Activated CD4-positive, alpha-beta T cell treated with anti-CD3 and anti-CD28 coated beads, Interleukin-2, amount 50 U/mL, for 48 hours (primary cell): ENCODE measurements around the gene RAP1GAP2.
A peak's percentile ranks its signal among the peaks of the same experiment; 100 is the strongest.

ENCODE experiments used
- DNase-seq, 2 experiments: peaks; one replicate each; pipeline ENCODE4 v3.0.0-alpha.2; 2020

Gene RAP1GAP2

DNA sequence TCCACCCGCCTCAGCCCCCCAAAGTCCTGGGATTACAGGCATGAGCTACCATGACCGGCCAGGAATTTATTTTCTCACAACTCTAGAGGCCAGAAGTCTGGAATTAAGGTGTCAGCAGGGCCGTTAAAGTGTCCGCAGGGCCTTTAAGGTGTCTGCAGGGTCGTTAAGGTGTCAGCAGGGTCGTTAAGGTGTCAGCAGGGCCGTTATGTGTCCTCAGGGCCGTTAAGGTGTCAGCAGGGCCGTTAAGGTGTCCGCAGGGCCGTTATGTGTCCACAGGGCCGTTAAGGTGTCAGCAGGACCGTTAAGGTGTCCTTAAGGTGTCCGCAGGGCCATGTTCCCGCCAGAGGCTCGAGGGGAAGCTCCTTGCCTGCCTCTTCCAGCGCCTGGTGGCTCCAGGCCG is 125.2 kb downstream of the RAP1GAP2 start:
- no peak for DNase-seq

GRCh38 chr17:2924211-2924610 is 128.0 kb downstream of the RAP1GAP2 start:
- no peak for DNase-seq

DNA sequence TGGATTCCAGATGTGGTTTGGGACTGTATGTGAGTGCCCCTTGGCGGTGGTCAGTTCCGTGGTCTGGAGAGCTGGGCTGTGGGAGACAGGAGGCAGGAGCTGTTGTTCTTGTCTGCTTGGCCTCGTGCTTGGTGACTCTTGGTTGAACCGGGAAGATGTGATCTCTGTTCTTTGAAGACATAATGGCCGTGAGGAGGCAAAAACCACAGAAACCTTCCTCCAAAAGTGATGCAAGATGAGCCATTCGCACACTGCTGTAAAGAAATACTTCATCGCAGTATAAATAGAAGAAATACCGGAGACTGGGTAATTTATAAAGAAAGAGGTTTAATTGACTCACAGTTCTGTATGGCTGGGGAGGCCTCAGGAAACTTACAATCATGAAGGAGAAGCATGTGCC is 128.8 kb downstream of the RAP1GAP2 start:
- no peak for DNase-seq

- no peak for DNase-seq
Measured at GRCh38 chr17:2926019-2926650, 129.9 kb downstream of the RAP1GAP2 start.

GRCh38 chr17:2928294-2928890 is 132.2 kb downstream of the RAP1GAP2 start:
- DNase-seq, result no peak

- DNase-seq, result peak; percentile 43 to 51
Measured at GRCh38 chr17:2929881-2930533, 133.8 kb downstream of the RAP1GAP2 start.

DNA sequence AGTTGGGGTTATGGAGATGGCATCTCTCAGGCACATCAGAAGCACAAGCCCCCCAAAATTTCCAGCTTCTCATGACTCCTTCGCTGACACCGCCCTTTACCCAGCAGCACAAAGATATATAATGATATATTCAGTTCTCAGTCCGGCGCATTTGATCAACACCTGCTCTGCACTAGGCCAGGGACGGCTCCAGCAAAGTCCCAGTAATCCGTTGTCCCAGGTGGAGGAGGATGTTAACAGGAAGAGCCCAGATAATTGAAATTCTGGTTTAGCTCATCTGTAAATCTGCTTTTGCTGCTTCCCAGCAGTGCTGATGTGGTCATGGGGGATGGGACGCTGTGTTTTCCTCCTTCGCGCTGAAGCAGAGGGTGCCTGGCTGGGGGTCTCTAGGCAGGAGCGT is 135.6 kb downstream of the RAP1GAP2 start:
- no peak for DNase-seq

- DNase-seq, result no peak
Measured at GRCh38 chr17:2932946-2933345, 136.7 kb downstream of the RAP1GAP2 start.

DNA sequence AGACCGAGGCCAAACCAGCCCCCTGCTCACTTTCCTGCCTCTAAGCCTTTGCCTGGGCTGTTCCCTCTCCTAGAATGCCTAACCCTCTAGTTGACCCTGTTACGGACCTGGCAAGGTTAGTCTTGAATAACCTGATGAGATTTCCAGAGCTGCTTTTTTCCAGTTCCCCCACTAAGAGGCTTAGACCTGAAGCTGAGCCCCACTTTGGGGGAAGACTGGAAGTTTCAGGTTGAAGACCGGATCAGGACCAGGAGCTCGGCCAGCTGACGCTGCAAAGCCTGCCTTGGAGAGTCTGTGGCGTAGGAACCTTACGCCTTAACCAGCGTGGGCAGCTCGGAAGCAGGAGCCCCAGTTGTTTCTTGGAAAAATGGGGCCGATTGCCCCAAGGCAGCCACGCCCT is 137.4 kb downstream of the RAP1GAP2 start:
- no peak for DNase-seq

- DNase-seq, result no peak
Measured at GRCh38 chr17:2935632-2936031, 139.4 kb downstream of the RAP1GAP2 start.

DNA sequence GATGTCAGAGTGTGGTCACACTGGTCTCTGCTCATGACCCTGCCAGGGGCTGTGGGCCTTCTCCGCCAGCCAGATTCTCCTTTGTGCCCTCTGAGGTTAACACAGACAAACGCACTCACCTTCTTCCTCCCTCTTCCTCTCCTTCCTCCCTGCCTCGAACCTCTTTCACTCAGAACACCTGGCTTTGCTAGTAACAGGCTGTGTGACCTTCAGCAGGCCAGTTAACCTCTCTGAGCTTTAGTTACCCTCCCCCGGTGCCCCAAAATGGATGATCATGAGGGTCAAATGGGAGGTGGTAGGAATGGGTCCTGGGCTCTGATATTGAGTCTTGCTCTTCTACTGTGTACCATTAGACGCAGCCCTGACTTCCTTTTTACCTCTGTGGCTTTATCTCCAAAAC is 140.1 kb downstream of the RAP1GAP2 start:
- no peak for DNase-seq

DNA sequence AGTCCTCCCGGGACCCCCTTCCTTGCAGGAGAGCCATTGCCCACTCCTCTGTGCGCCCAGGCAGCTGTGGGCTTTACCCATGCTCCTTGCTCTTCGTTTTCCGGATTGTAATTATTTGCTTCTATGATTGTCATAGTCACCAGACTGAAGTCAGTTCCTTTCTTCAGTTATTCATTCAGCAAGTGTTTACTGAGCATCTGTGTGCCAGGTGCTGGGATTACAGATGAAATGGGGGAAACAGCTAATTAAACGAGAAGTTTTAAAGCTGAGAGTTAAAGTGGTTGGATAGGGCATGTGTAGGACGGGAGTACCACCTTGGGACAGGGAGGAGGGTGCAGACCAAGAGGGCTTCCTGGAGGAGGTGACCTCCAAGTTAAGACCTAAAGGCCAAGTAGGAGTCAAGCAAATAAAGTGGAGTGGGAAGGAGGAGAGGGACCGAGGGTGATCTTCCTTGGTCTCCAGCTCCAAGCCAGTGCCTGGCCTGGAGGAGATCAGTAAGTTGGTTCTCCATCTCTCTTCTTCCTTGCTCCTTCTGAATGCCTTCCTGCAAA is 140.6 kb downstream of the RAP1GAP2 start:
- DNase-seq, result no peak

DNA sequence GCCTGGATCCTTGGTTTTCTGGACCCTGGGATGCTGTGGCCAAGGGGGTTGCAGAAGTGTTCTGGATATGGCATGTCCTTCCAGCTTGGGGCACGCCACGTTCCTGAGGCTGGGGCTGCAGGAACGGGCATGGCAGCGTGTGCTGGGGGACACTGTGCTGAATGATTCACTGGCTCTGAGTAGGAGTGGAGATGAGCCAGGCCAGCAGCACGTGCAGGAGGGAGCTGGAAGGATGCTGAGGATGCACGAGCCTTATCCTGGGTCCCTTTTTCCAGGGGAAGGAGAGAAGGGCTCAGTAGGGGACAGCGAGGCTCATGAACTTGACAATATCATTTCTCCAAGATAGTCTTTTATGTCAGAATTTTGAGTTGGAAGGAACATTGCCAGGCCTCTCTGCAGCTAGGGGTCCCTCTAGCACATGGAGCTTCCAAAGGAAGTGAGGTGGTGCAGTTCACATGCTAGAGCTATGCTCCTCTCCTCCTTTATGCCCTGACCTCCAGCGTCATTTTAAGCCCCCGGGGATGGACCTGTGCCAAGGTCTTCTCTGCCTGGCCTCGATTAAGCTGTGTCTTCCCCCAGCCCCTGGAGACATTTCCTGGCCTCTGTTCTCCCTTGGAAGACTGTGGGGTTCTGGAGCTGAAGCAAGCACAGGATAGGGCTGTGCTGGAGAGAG is 141.2 kb downstream of the RAP1GAP2 start:
- no peak for DNase-seq

- DNase-seq, result no peak
Measured at GRCh38 chr17:2939714-2940351, 143.6 kb downstream of the RAP1GAP2 start.

DNA sequence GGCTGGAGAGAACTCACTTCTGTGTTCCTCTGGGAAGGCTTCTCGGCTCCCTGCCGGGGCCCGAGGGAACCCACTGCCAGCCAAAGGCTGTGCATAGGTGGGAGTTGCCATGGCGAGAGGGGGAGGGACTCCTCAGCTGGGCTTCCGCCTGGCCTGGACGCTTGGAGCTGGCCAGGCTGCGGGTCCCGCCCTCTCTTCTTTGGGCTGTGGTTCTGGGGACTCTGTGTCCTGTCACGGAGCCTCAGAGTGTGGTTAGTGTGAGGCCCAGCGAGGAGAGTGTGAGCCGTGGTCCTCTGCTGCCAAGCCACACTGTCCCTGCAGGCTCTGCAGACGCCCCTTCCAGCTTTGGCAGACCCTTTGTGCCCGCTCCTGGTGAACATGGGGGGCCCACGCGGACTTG is 144.1 kb downstream of the RAP1GAP2 start:
- no peak for DNase-seq

GRCh38 chr17:2943981-2944380 is 147.7 kb downstream of the RAP1GAP2 start:
- DNase-seq, result no peak

DNA sequence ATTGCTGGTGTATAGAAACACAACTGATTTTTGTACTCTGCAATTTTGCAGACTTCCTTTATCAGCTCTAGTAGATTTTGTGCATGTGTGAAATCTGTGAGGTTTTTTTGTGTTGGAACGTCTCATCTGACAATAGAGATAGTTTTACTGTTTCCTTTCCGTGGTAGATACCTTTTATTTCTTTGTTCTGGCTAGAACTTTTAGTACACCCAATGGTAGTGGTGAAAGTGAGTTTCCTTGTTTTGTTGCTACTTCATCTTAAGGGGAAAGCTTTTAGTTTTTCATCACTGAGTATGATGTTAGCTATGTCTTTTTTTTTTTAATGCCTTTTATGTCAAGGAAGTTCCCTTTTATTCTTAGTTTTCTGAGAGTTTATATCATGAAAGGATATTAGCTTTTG is 149.1 kb downstream of the RAP1GAP2 start:
- DNase-seq, result no peak

GRCh38 chr17:2946144-2946543 is 149.9 kb downstream of the RAP1GAP2 start:
- DNase-seq, result no peak

DNA sequence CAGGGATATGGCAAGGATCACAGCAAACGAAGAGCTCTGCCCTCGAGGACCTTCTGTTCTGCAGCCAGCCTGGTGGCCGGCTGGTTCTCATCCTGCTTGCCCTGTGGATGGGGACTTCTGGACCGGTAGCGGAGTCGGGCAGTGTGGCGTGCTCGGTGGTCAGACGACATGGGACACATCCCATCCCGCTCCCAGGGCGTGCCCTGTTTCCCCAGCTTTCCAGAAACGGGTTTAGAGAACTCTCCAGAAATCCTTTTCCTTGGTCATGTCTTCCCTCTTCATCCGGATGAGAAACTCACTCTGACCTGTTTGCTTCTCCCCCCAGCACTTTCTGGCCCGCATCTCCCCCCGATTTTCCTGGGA is 151.3 kb downstream of the RAP1GAP2 start:
- no peak for DNase-seq

DNA sequence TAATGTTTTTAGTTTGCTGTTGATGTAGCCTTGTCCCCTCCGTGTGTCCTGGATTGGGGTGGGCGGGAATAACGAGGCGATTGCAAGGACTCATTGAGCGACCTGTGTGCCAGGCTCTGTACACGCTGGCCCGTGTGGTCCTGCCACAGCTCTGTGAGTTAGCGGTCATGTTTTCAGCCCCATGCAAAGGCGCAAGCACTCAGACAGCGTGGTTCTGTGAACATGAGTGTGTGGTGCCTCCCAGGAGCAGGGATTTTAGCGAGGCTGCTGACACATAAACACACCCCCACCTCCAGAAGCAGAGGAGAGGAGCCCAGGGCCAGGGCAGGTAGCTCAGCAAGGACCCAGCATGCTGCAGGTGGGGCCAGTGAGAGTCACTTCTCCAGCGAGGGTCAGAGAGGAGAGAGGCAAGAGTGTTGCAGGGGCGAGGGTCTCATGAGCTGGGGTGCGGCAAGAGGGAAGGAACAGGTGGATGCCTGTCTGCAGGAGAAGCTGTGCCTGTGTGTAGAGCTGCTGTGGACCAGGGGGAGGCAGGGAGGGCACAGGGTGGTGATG is 151.8 kb downstream of the RAP1GAP2 start:
- DNase-seq, result no peak

- no peak for DNase-seq
Measured at GRCh38 chr17:2948721-2949468, 152.7 kb downstream of the RAP1GAP2 start.

GRCh38 chr17:2949469-2950044 is 153.3 kb downstream of the RAP1GAP2 start:
- no peak for DNase-seq
